ENCODE data around the gene CPT2. TPM values are rescaled to one million over a fixed set of nuclear protein-coding genes. Genes with fewer than 3 reads are reported as not detected.

The CPT2 gene
- total and polyA plus RNA-seq, 2 of the 13 experiments (the other 11 are each of a cell fraction or from before 2014, with no cell fraction given), result 12.6 to 14.6 TPM

- peak; percentile 94; the same call in 1 of the 2 replicates for TF ChIP-seq ZNF350 (CRISPR knock-in tag; IDR thresholded peaks at IDR 0.05; ENCODE audit: borderline replicate concordance, low read depth)
- no peak for TF ChIP-seq ZSCAN12 (CRISPR knock-in tag; IDR thresholded peaks at IDR 0.05)
- TF ChIP-seq SAFB2 (CRISPR knock-in tag; IDR thresholded peaks at IDR 0.05; ENCODE audit: borderline replicate concordance, low read depth), result no peak
- TF ChIP-seq ZNF75D (CRISPR knock-in tag; IDR thresholded peaks at IDR 0.05; ENCODE audit: borderline replicate concordance), result no peak
- TF ChIP-seq STAG1 (CRISPR knock-in tag; IDR thresholded peaks at IDR 0.05), result peak; percentile 40; the same call in 1 of the 2 replicates
- TF ChIP-seq ZNF781 (CRISPR knock-in tag; IDR thresholded peaks at IDR 0.05; ENCODE audit: borderline replicate concordance, not compliant biosample characterization), result peak; percentile 79
- TF ChIP-seq YEATS4 (CRISPR knock-in tag; IDR thresholded peaks at IDR 0.05; ENCODE audit: borderline replicate concordance), result peak; percentile 85; the same call in 1 of the 2 replicates
- TF ChIP-seq, protein P1, sequence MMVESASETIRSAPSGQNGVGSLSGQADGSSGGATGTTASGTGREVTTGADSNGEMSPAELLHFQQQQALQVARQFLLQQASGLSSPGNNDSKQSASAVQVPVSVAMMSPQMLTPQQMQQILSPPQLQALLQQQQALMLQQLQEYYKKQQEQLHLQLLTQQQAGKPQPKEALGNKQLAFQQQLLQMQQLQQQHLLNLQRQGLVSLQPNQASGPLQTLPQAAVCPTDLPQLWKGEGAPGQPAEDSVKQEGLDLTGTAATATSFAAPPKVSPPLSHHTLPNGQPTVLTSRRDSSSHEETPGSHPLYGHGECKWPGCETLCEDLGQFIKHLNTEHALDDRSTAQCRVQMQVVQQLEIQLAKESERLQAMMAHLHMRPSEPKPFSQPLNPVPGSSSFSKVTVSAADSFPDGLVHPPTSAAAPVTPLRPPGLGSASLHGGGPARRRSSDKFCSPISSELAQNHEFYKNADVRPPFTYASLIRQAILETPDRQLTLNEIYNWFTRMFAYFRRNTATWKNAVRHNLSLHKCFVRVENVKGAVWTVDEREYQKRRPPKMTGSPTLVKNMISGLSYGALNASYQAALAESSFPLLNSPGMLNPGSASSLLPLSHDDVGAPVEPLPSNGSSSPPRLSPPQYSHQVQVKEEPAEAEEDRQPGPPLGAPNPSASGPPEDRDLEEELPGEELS (CRISPR knock-in tag; IDR thresholded peaks at IDR 0.05), result peak; percentile 88
- TF ChIP-seq ZHX2 (IDR thresholded peaks at IDR 0.05; ENCODE audit: low read depth), result peak; percentile 65
- TF ChIP-seq ZHX2 (CRISPR knock-in tag; IDR thresholded peaks at IDR 0.05; ENCODE audit: borderline replicate concordance), result no peak; the same call in 1 of the 2 replicates
- TF ChIP-seq, protein P2, sequence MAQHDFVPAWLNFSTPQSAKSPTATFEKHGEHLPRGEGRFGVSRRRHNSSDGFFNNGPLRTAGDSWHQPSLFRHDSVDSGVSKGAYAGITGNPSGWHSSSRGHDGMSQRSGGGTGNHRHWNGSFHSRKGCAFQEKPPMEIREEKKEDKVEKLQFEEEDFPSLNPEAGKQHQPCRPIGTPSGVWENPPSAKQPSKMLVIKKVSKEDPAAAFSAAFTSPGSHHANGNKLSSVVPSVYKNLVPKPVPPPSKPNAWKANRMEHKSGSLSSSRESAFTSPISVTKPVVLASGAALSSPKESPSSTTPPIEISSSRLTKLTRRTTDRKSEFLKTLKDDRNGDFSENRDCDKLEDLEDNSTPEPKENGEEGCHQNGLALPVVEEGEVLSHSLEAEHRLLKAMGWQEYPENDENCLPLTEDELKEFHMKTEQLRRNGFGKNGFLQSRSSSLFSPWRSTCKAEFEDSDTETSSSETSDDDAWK (CRISPR knock-in tag; IDR thresholded peaks at IDR 0.05), result no peak
- peak; percentile 34; the same call in 1 of the 2 replicates for TF ChIP-seq ELF4 (CRISPR knock-in tag; IDR thresholded peaks at IDR 0.05; ENCODE audit: borderline replicate concordance)
- TF ChIP-seq, protein P3, sequence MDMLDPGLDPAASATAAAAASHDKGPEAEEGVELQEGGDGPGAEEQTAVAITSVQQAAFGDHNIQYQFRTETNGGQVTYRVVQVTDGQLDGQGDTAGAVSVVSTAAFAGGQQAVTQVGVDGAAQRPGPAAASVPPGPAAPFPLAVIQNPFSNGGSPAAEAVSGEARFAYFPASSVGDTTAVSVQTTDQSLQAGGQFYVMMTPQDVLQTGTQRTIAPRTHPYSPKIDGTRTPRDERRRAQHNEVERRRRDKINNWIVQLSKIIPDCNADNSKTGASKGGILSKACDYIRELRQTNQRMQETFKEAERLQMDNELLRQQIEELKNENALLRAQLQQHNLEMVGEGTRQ (IDR thresholded peaks at IDR 0.05; ENCODE audit: low read depth, low read length), result peak; percentile 70
- TF ChIP-seq, protein P3 (CRISPR knock-in tag; IDR thresholded peaks at IDR 0.05; ENCODE audit: borderline replicate concordance), result peak; percentile 91
- no peak for TF ChIP-seq MLLT10 (CRISPR knock-in tag; IDR thresholded peaks at IDR 0.05)
- peak; percentile 84; the same call in 1 of the 2 replicates for TF ChIP-seq GZF1 (CRISPR knock-in tag; IDR thresholded peaks at IDR 0.05)
- TF ChIP-seq TBX2 (CRISPR knock-in tag; IDR thresholded peaks at IDR 0.05; ENCODE audit: borderline replicate concordance), result peak; percentile 96
- no peak for TF ChIP-seq RFXANK (CRISPR knock-in tag; IDR thresholded peaks at IDR 0.05)
- TF ChIP-seq HMGA1 (CRISPR knock-in tag; conservative IDR thresholded peaks at IDR 0.05), result no peak
Observed at GRCh38 chr1:53160924-53161378, 35.7 kb upstream of the CPT2 start (continued).
